ENCODE data around the gene TSTD1. TPM values are rescaled to one million over a fixed set of nuclear protein-coding genes. Genes with fewer than 3 reads are reported as not detected.
A peak's percentile ranks its signal among the peaks of the same experiment; 100 is the strongest.

TSTD1 gene
- total RNA-seq, 4 donors from 2014 or later = 70.0 to 123 (median 98.8) TPM

DNA sequence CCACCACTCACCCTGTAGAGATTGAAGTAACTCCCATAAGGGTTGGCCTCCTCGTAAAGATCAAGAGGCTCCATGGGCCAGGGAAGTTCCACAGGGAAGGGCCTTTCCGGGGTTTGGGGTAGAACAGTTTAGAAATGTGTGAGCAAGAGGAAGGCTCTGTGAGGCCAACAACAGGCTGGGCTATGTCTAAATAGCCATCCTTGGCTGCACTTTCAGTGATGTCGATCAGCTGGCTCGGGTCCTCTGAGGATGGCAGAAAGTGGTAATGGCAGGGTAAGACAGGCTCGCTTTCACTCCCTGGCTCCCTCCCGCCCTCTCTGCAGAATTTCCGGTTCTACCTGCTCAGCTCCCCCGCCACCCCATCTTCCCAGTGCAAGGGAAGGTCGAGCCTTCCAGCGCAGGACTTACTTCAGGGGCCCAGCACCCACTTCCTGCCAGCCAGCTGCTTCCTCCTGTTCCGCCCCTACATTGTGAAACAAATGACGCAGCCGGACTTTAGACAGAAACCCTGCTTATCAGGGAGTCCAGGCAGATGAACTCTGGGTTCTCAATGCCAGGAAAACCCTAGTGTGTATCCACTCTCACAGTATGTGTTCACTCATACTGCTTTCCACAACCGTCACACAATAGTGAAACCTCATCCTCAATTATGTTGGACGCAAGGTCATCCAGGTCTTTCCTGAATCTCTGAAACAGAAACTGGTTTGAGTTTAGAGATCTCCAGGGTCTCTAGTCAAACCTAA lies 25.1 kb downstream of the TSTD1 start:
- peak; percentile 88 to 90 for DNase-seq (ENCODE audit: low spot score in 2 of 2)

GRCh38 chr1:161013131-161013487 lies 25.7 kb downstream of the TSTD1 start:
- TF ChIP-seq, protein P1, sequence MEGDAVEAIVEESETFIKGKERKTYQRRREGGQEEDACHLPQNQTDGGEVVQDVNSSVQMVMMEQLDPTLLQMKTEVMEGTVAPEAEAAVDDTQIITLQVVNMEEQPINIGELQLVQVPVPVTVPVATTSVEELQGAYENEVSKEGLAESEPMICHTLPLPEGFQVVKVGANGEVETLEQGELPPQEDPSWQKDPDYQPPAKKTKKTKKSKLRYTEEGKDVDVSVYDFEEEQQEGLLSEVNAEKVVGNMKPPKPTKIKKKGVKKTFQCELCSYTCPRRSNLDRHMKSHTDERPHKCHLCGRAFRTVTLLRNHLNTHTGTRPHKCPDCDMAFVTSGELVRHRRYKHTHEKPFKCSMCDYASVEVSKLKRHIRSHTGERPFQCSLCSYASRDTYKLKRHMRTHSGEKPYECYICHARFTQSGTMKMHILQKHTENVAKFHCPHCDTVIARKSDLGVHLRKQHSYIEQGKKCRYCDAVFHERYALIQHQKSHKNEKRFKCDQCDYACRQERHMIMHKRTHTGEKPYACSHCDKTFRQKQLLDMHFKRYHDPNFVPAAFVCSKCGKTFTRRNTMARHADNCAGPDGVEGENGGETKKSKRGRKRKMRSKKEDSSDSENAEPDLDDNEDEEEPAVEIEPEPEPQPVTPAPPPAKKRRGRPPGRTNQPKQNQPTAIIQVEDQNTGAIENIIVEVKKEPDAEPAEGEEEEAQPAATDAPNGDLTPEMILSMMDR (IDR thresholded peaks at IDR 0.05) = no peak
- TF ChIP-seq POLR2A (IDR thresholded peaks at IDR 0.05) (no peak), POLR2AphosphoS5 (IDR thresholded peaks at IDR 0.05) (no peak), EP300 (IDR thresholded peaks at IDR 0.05) (no peak)
- Histone ChIP-seq H3K36me3 (no peaks in the 10 kb centered on the region), H3K4me1 (peaks cover 66% of the 10 kb centered on the region), H3K27ac (peak overlapping the region; percentile 89), H3K4me3 (peak overlapping the region; percentile 30), H3K9me3 (no peaks in the 10 kb centered on the region), H3K27me3 (no peaks in the 10 kb centered on the region)
- DNase-seq (ENCODE audit: low spot score in 2 of 2) = no peak

More for the DNA sequence above, 25.1 kb downstream of the TSTD1 start:
- Histone ChIP-seq H3K9me3 (no peaks in the 10 kb centered on the region), H3K27me3 (no peaks in the 10 kb centered on the region), H3K4me1 (peaks cover 71% of the 10 kb centered on the region), H3K4me3 (peak overlapping the region; percentile 30), H3K36me3 (no peaks in the 10 kb centered on the region), H3K27ac (peak overlapping the region; percentile 89)
- 22% methylated on average over 15 of the region's 15 CpGs for WGBS
- TF ChIP-seq EP300 (IDR thresholded peaks at IDR 0.05) (no peak), POLR2A (IDR thresholded peaks at IDR 0.05) (peak in 1 of 2 donors; percentile 7), POLR2AphosphoS5 (IDR thresholded peaks at IDR 0.05) (peak in 2 of 3 donors; percentile 74 to 75)

DNA sequence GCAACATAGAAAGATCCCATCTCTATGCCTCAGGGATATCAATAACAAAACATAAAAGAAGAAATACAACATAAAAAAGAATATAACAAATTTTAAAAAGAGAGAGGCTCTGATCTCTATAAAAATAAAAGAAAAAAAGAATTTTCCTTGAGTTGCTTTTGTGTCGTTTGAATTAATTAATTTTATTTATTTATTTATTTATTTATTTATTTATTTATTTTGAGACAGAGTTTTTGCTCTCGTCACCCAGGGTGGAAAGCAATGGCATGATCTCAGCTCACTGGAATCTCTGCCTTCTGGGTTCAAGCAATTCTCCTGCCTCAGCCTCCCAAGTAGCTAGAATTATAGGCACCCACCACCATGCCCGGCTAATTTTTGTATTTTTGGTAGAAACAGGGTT lies 26.3 kb downstream of the TSTD1 start:
- H3K27me3 ChIP-seq = no peaks in the 10 kb centered on the region
- H3K36me3 ChIP-seq = no peaks in the 10 kb centered on the region
- TF ChIP-seq POLR2AphosphoS5 (IDR thresholded peaks at IDR 0.05) = no peak
- no peak for TF ChIP-seq EP300 (IDR thresholded peaks at IDR 0.05)
- no peak for TF ChIP-seq POLR2A (IDR thresholded peaks at IDR 0.05)
- TF ChIP-seq, protein P1 (IDR thresholded peaks at IDR 0.05) = no peak
- DNase-seq (ENCODE audit: low spot score in 2 of 2) = no peak
- no peaks in the 10 kb centered on the region for H3K9me3 ChIP-seq
- peak overlapping the region; percentile 89 for H3K27ac ChIP-seq
- H3K4me3 ChIP-seq = no peak overlapping the region
- 86% methylated on average over 3 of the region's 3 CpGs for WGBS
- peaks cover 59% of the 10 kb centered on the region for H3K4me1 ChIP-seq

- Histone ChIP-seq H3K27me3 (no peaks in the 10 kb centered on the region), H3K4me1 (peaks cover 44% of the 10 kb centered on the region), H3K4me3 (no peak overlapping the region), H3K27ac (no peak overlapping the region), H3K36me3 (no peaks in the 10 kb centered on the region), H3K9me3 (no peaks in the 10 kb centered on the region)
- DNase-seq (ENCODE audit: low spot score in 2 of 2) = no peak
- TF ChIP-seq POLR2A (IDR thresholded peaks at IDR 0.05) = no peak
- TF ChIP-seq POLR2AphosphoS5 (IDR thresholded peaks at IDR 0.05) = no peak
- no peak for TF ChIP-seq EP300 (IDR thresholded peaks at IDR 0.05)
- TF ChIP-seq, protein P1 (IDR thresholded peaks at IDR 0.05) = no peak
- 77% methylated on average over 7 of the region's 7 CpGs for WGBS
Observed at GRCh38 chr1:161009602-161010211, 29.1 kb downstream of the TSTD1 start.

- Histone ChIP-seq H3K36me3 (no peaks in the 10 kb centered on the region), H3K4me3 (no peak overlapping the region), H3K9me3 (no peaks in the 10 kb centered on the region), H3K27me3 (no peaks in the 10 kb centered on the region), H3K27ac (no peak overlapping the region), H3K4me1 (peaks cover 37% of the 10 kb centered on the region)
- no peak for DNase-seq (ENCODE audit: low spot score in 2 of 2)
- 65% methylated on average over 4 of the region's 4 CpGs for WGBS
- TF ChIP-seq POLR2AphosphoS5 (IDR thresholded peaks at IDR 0.05) (no peak), POLR2A (IDR thresholded peaks at IDR 0.05) (no peak), EP300 (IDR thresholded peaks at IDR 0.05) (no peak)
- TF ChIP-seq, protein P1 (IDR thresholded peaks at IDR 0.05) = no peak
Observed at GRCh38 chr1:161008869-161009510, 29.8 kb downstream of the TSTD1 start.

All from suprapubic skin (tissue), 4 donors.